K562 (cell line): ENCODE data around the gene SYNE2. TPM values are rescaled to one million over a fixed set of nuclear protein-coding genes. Genes with fewer than 3 reads are reported as not detected.

ENCODE experiments used
- ATAC-seq: fragments of 200-7000 bp; cut with Tn5 transposase; 3 replicates; pipeline ENCODE4 v1.9.1; 2020; ENCODE audit warnings: moderate library complexity
- BruUV-seq: library from RNA; stranded (reverse); fragments of 400-500 nt; replicated peaks from 2 replicates; lab custom pipeline; 2021; lab: Mats Ljungman, UMichigan
- CTCF ChIA-PET: fragments of 300-600 bp; formaldehyde crosslinking; extraction: SDS; loops from one replicate; lab custom pipeline; 2021; ENCODE audit warnings: low intra/inter-chr PET ratio; lab: Yijun Ruan, JAX
- POLR2A ChIA-PET: fragments of 300-600, 350-650 bp; sonication (Branson Sonifier 250); formaldehyde crosslinking; extraction: SDS; loops from one replicate; lab custom pipeline; 2021; ENCODE audit warnings: antibody characterized with exemption, inconsistent platforms; lab: Yijun Ruan, JAX
- DNase-seq, 4 experiments: peaks; one replicate each; pipeline versions ENCODE4 v3.0.0 to v3.0.0-alpha.2; 2011 to 2018; ENCODE audit warnings: low spot score in 3 of 4, mixed read lengths in 3 of 4; ENCODE audit errors: extremely low read depth in 1 of 4
- FAIRE-seq: peaks from 2 replicates; lab custom pipeline; 2011; peaks lifted over from hg19 to GRCh38; lab: Jason Lieb, UNC
- H2AFZ ChIP-seq: 2 replicates; pipeline ENCODE4 v1.6.0; 2011; ENCODE audit warnings: low read depth, low read length, control low read depth, inconsistent platforms
- H3K27ac ChIP-seq: fragments of 200-600 bp; 3 replicates; pipeline ENCODE4 v1.8.0; 2011; ENCODE audit warnings: low read depth, mild to moderate bottlenecking, control low read depth, inconsistent platforms, low read length, moderate library complexity, mixed read lengths; ENCODE audit errors: extremely low read depth
- H3K27me3 ChIP-seq, 2 experiments: fragments of 300-600 bp in 1 of 2; 2 replicates in 1 of 2; 3 replicates in 1 of 2; pipeline versions ENCODE4 v1.6.0 to v1.8.0; 2011; ENCODE audit warnings: inconsistent platforms in 2 of 2, low read length in 2 of 2, mild to moderate bottlenecking in 1 of 2, mixed read lengths in 1 of 2, moderate library complexity in 1 of 2; ENCODE audit not compliant: control insufficient read depth in 2 of 2, insufficient read depth in 2 of 2
- H3K36me3 ChIP-seq: fragments of 300-600 bp; 3 replicates; pipeline ENCODE4 v1.8.0; 2011; ENCODE audit warnings: mild to moderate bottlenecking, low read length, inconsistent platforms; ENCODE audit not compliant: control insufficient read depth, insufficient read depth
- H3K4me1 ChIP-seq, 2 experiments: fragments of 200-600 bp in 1 of 2; replicated peaks in 1 of 2; 2 replicates in 1 of 2; 3 replicates in 1 of 2; pipeline versions ENCODE4 v1.5.1 to v1.8.0; 2011; ENCODE audit warnings: inconsistent platforms in 2 of 2, low read length in 2 of 2, mild to moderate bottlenecking in 1 of 2, mixed read lengths in 1 of 2, moderate library complexity in 1 of 2; ENCODE audit not compliant: control insufficient read depth in 2 of 2, insufficient read depth in 2 of 2
- H3K4me2 ChIP-seq: 2 replicates; pipeline ENCODE4 v1.6.1; 2011; ENCODE audit warnings: low read length, control low read depth, inconsistent platforms, mixed read lengths; ENCODE audit not compliant: insufficient read depth
- H3K4me3 ChIP-seq: fragments of 200-600 bp; sonication (generic), shearing (Covaris generic); 2 replicates; pipeline ENCODE4 v1.5.1; 2016; ENCODE audit warnings: control low read depth, inconsistent platforms
- H3K79me2 ChIP-seq: fragments of 200-600 bp; 3 replicates; pipeline ENCODE4 v1.8.0; 2011; ENCODE audit warnings: low read length, inconsistent platforms; ENCODE audit not compliant: control insufficient read depth, insufficient read depth
- H3K9ac ChIP-seq, 2 experiments: 2 replicates each; pipeline versions ENCODE4 v1.6.0 to v1.6.1; 2011; ENCODE audit warnings: low read depth in 2 of 2, low read length in 2 of 2, control low read depth in 1 of 2, inconsistent platforms in 1 of 2, mild to moderate bottlenecking in 1 of 2, mixed read lengths in 1 of 2; ENCODE audit not compliant: insufficient read depth in 1 of 2
- H3K9me1 ChIP-seq: one replicate; pipeline ENCODE4 v1.6.0; 2011; ENCODE audit warnings: inconsistent platforms, mild to moderate bottlenecking, low read length, moderate library complexity; ENCODE audit not compliant: control insufficient read depth, insufficient read depth
- H3K9me3 ChIP-seq: replicated peaks from 2 replicates; pipeline ENCODE4 v1.5.1; 2011; ENCODE audit warnings: low read depth, low read length, inconsistent platforms; ENCODE audit not compliant: control insufficient read depth, insufficient read depth
- H4K20me1 ChIP-seq: replicated peaks from 2 replicates; pipeline ENCODE4 v1.6.1; 2011; ENCODE audit warnings: low read length, inconsistent platforms, mixed read lengths; ENCODE audit not compliant: control insufficient read depth, insufficient read depth
- ARID3A ChIP-seq: IDR thresholded peaks from 2 replicates; pipeline ENCODE4 v1.6.1; 2012; ENCODE audit warnings: low read depth, low read length, improper control_type of control experiment, borderline replicate concordance
- DMBX1 ChIP-seq: fragments of 250-450 bp; sonication (Bioruptor Pico); IDR thresholded peaks from 2 replicates; pipeline ENCODE4 v1.8.0; 2022; ENCODE audit warnings: inconsistent platforms, mild to moderate bottlenecking, moderate library complexity, borderline replicate concordance
- NEUROD1 ChIP-seq: fragments of 150-350 bp; IDR thresholded peaks from 2 replicates; pipeline ENCODE4 v1.6.1; 2014; ENCODE audit warnings: borderline replicate concordance, low read length, low read depth; ENCODE audit not compliant: partially characterized antibody
- NFRKB ChIP-seq: fragments of 450-650 bp; IDR thresholded peaks from 2 replicates; pipeline ENCODE4 v1.6.1; 2016; ENCODE audit warnings: low read depth
- NR3C1 ChIP-seq: sonication (generic); formaldehyde crosslinking; IDR thresholded peaks from 2 replicates; pipeline ENCODE4 v1.8.1; 2022; ENCODE audit warnings: missing genetic modification reagents
- ZBED1 ChIP-seq: IDR thresholded peaks from 2 replicates; pipeline ENCODE4 v1.6.1; 2014
- ZEB2 ChIP-seq: fragments of 450-650 bp; IDR thresholded peaks from 2 replicates; pipeline ENCODE4 v1.6.1; 2016
- WGBS: fragments of 100-300 bp; shearing (Covaris generic); methylation state at CpG from one replicate; pipeline ENCODE4 v1.1.6; 2016; ENCODE audit warnings: low coverage, mixed read lengths; ENCODE audit not compliant: insufficient coverage; ENCODE audit errors: missing lambda C conversion rate; 5-methylcytosine and 5-hydroxymethylcytosine counted together
- in situ Hi-C: fragments of 300-500 bp; cut with MboI; formaldehyde crosslinking; loops from 4 replicates; pipeline ENCODE4 v1.15.0; 2018; ENCODE audit warnings: inconsistent platforms, mixed read lengths
- intact Hi-C: fragments of 100-400 bp; cut with micrococcal nuclease; formaldehyde crosslinking; loops from 2 replicates; pipeline ENCODE4 v1.14.2; 2022
- polyA plus RNA-seq, 8 experiments: library from polyadenylated mRNA; depleted of rRNA in 4 of 8; stranded (reverse) in 5 of 8; unstranded in 3 of 8; fragments of >200 nt; fragmentation: Nextera tagmentation in 2 of 8; fragmentation: Illumina TruSeq in 1 of 8; extraction: Ambion mirVana in 2 of 8; extraction: Trizol in 1 of 8; gene quantifications; 2 replicates each; pipeline versions ENCODE4 v1.2.1 to v1.2.3, GENCODE V29; 2011 to 2014; ENCODE audit warnings: inconsistent platforms in 1 of 8, missing spikeins in 1 of 8
- total RNA-seq, 7 experiments: library from RNA; depleted of rRNA in 6 of 7; stranded (reverse); fragments of >200 nt in 6 of 7; fragmentation: Illumina TruSeq in 2 of 7; extraction: Trizol in 2 of 7; gene quantifications; 2 replicates each; pipeline versions ENCODE4 v1.2.1 to v1.2.3, GENCODE V29; 2011 to 2021; ENCODE audit warnings: low replicate concordance in 1 of 7
- TF ChIP-seq, protein P1 (sequence below), 3 experiments: fragments of 200-800 bp in 1 of 3; fragments of 250-450 bp in 1 of 3; fragments of 450-650 bp in 1 of 3; sonication (Bioruptor Pico) in 1 of 3; sonication (Bioruptor generic) in 1 of 3; formaldehyde crosslinking in 1 of 3; IDR thresholded peaks; 2 replicates each; pipeline versions ENCODE4 v1.6.1 to v1.8.0; 2016 to 2022; ENCODE audit warnings: mild to moderate bottlenecking in 2 of 3, missing genetic modification characterization in 2 of 3, missing compliant biosample characterization in 1 of 3, moderate library complexity in 1 of 3

The SYNE2 gene
- total and polyA plus RNA-seq, 9 of the 15 experiments (the other 6 are each of a cell fraction or from before 2014, with no cell fraction given) = 0.06 to 0.53 (median 0.11) TPM

- no peaks in the 10 kb centered on the region; a peak in 1 of 5 replicates for H3K27me3 ChIP-seq
- no peaks in the 10 kb centered on the region for H4K20me1 ChIP-seq
- H3K9me3 ChIP-seq = no peaks in the 10 kb centered on the region
- no TSS peak for BruUV-seq
- H2AFZ ChIP-seq = no peak overlapping the region
- no peak for FAIRE-seq
- in situ Hi-C loops = no loop called here
- intact Hi-C loops = no loop called here
- H3K4me2 ChIP-seq = no peak overlapping the region
- ATAC-seq = no peak
- no peaks in the 10 kb centered on the region for H3K9me1 ChIP-seq
- no peaks in the 10 kb centered on the region for H3K36me3 ChIP-seq
- H3K4me3 ChIP-seq = no peak overlapping the region
- no peak for DNase-seq
- no peaks in the 10 kb centered on the region for H3K4me1 ChIP-seq
- CTCF ChIA-PET = no interaction called here
- POLR2A ChIA-PET = no interaction called here
- H3K79me2 ChIP-seq = no peaks in the 10 kb centered on the region
- no peak overlapping the region for H3K9ac ChIP-seq
- 4% methylated on average over 2 of the region's 4 CpGs for WGBS
- no peak overlapping the region for H3K27ac ChIP-seq
- TF ChIP-seq, protein P1, sequence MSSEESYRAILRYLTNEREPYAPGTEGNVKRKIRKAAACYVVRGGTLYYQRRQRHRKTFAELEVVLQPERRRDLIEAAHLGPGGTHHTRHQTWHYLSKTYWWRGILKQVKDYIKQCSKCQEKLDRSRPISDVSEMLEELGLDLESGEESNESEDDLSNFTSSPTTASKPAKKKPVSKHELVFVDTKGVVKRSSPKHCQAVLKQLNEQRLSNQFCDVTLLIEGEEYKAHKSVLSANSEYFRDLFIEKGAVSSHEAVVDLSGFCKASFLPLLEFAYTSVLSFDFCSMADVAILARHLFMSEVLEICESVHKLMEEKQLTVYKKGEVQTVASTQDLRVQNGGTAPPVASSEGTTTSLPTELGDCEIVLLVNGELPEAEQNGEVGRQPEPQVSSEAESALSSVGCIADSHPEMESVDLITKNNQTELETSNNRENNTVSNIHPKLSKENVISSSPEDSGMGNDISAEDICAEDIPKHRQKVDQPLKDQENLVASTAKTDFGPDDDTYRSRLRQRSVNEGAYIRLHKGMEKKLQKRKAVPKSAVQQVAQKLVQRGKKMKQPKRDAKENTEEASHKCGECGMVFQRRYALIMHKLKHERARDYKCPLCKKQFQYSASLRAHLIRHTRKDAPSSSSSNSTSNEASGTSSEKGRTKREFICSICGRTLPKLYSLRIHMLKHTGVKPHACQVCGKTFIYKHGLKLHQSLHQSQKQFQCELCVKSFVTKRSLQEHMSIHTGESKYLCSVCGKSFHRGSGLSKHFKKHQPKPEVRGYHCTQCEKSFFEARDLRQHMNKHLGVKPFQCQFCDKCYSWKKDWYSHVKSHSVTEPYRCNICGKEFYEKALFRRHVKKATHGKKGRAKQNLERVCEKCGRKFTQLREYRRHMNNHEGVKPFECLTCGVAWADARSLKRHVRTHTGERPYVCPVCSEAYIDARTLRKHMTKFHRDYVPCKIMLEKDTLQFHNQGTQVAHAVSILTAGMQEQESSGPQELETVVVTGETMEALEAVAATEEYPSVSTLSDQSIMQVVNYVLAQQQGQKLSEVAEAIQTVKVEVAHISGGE (CRISPR knock-in tag; IDR thresholded peaks at IDR 0.05) = no peak
- TF ChIP-seq NR3C1 (CRISPR knock-in tag) (no peak), NFRKB (no peak), ZBED1 (no peak), ZEB2 (no peak), NEUROD1 (no peak), DMBX1 (CRISPR knock-in tag) (no peak), ARID3A (no peak)
Observed at GRCh38 chr14:63951021-63951420, 98.2 kb downstream of the SYNE2 start.
